ENCODE data around the gene AGTPBP1.
"Not testable (repeated sequence)": the region's sequence is repeated elsewhere in the genome, so short reads cannot be mapped to it uniquely, and the experiment has no call there.

Gene AGTPBP1

DNA sequence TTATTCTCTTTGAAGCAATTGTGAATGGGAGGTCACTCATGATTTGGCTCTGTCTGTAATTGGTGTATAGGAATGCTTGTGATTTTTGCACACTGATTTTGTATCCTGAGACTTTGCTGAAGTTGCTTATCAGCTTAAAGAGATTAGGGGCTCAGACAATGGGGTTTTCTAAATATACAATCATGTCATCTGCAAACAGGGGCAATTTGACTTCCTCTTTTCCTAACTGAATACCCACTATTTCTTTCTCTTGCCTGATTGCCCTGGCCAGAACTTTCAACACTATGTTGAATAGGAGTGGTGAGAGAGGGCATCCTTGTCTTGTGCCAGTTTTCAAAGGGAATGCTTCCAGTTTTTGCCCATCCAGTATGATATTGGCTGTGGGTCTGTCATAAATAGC, 22.3 kb downstream of the AGTPBP1 start:
- DNase-seq (ENCODE audit: low spot score) = not testable (repeated sequence)

GRCh38 chr9:85717818-85718217, 23.9 kb downstream of the AGTPBP1 start:
- not testable (repeated sequence) for DNase-seq (ENCODE audit: low spot score)

DNA sequence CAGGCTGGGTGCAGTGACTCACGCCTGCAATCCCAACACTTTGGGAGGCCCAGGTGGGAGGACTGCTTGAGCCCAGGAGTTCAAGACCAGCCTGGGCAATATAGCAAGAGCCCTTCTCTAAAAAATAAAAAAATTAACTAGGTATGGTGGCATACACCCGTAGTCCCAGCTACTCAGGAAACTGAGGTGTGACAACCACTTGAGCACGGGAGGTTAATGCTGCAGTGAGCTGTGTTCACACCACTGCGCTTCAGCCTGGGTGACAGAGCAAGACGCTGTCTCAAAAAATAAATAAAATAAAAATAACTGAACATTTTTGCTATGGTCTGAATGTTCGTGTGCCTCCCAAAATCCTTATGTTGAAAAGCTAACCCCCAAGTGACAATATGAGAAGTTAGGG, 24.5 kb downstream of the AGTPBP1 start:
- no peak for DNase-seq (ENCODE audit: low spot score)

- no peak for DNase-seq (ENCODE audit: low spot score)
Measured at GRCh38 chr9:85716031-85716877, 25.5 kb downstream of the AGTPBP1 start.

- DNase-seq (ENCODE audit: low spot score) = peak; percentile 32
Measured at GRCh38 chr9:85715587-85715986, 26.2 kb downstream of the AGTPBP1 start.

- no peak for DNase-seq (ENCODE audit: low spot score)
Measured at GRCh38 chr9:85713897-85714296, 27.9 kb downstream of the AGTPBP1 start.

- DNase-seq (ENCODE audit: low spot score) = no peak
Measured at GRCh38 chr9:85704744-85705143, 37.0 kb downstream of the AGTPBP1 start.

DNA sequence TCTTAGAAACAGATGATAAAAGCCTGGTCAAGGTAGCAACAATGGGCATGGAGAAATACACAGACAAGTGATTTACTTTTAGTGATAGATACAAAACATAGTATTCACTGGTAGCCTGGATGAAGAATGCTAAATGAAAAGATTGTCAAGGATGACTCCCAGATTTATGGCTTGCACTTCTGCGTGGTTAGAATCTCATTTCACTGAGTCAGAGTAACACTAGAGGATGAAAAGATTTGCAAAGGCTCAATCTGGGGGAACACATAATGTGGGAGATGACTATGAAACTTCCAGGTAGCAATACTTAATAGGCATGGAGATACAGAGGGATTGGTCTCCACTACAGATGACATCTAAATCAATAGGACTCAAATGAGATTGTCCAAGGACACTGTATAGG, 38.4 kb downstream of the AGTPBP1 start:
- DNase-seq (ENCODE audit: low spot score) = no peak

- DNase-seq (ENCODE audit: low spot score) = no peak
Measured at GRCh38 chr9:85702726-85703289, 38.9 kb downstream of the AGTPBP1 start.

DNA sequence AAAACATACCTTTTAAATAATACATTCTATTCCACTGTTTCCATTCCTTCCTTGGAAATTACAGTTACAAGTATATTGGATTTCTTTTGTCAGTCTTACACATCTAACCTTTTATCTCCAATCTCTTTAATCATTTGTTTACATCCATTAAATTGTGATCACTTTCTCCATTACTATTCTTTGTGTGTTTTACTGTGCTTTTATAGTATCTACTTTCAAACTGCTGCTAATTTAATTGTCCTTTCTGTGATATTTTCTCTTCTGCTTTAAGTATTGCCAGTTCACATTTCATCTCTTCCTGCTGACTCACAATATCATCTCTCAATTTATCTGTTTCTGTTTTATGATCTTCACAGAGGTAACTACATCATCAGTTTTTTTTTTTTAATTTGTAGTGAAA, 39.6 kb downstream of the AGTPBP1 start:
- no peak for DNase-seq (ENCODE audit: low spot score)

GRCh38 chr9:85700330-85700729, 41.4 kb downstream of the AGTPBP1 start:
- DNase-seq (ENCODE audit: low spot score) = no peak

- DNase-seq (ENCODE audit: low spot score) = no peak
Measured at GRCh38 chr9:85688361-85688760, 53.4 kb downstream of the AGTPBP1 start.

DNA sequence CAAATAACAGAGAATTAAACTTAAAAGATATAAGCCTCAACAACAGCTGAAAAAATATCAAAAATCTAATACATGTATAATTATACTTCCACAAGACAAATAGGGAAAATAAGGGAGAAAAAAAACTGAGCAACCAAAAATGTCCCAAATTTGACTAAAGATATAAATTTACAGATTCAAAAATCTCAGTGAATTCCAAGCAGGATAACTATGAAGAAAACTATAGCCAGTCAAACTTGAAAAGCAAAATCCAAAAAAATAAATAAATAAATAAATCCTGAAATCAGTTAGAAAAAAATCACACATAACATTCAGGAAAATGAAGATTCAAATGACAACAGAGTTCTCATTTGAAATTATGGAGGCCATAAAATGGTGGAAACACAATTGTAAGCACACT, 56.7 kb downstream of the AGTPBP1 start:
- no peak for DNase-seq (ENCODE audit: low spot score)

DNA sequence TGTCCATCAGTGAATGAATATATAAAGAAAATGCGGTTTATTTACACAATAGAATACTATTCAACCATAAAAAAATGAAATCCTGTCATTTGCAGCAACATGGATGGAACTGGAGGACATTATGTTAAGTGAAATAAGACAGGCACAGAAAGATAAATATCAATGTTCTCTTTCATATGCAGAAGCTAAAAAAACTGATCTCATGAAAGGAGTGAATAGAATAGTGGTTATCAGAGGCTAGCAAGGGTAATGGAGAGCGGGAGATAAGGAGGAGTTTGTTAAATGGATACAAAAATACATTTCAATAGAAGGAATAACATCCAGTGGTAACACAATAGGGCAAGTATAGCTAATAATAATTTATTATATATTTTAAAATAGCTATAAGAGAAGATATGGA, 65.0 kb downstream of the AGTPBP1 start:
- DNase-seq (ENCODE audit: low spot score) = no peak

- no peak for DNase-seq (ENCODE audit: low spot score)
Measured at GRCh38 chr9:85667374-85667773, 74.4 kb downstream of the AGTPBP1 start.

- DNase-seq (ENCODE audit: low spot score) = no peak
Measured at GRCh38 chr9:85666086-85666485, 75.7 kb downstream of the AGTPBP1 start.

- DNase-seq (ENCODE audit: low spot score) = no peak
Measured at GRCh38 chr9:85662573-85662972, 79.2 kb downstream of the AGTPBP1 start.

- DNase-seq (ENCODE audit: low spot score) = no peak
Measured at GRCh38 chr9:85658716-85659115, 83.0 kb downstream of the AGTPBP1 start.

DNA sequence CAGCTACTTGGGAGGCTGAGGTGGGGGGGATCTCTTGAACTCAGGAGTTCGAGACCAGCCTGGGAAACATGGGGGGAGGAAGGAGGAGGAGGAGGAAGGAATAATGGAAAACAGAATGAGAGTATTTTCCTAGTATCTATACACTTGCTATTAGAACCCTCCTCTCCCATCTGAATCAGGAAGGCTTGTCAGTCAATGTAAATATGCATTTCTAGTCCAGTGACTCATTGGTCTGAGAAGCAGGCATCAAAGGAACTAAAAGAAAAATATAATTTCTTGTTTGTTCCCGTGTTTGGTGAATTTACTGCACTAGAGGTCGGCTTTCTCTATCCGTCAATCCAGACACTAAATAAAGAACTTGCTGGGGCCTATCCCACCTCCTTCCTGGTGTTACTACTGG, 88.6 kb downstream of the AGTPBP1 start:
- DNase-seq (ENCODE audit: low spot score) = no peak

- no peak for DNase-seq (ENCODE audit: low spot score)
Measured at GRCh38 chr9:85647571-85647970, 94.2 kb downstream of the AGTPBP1 start.

DNA sequence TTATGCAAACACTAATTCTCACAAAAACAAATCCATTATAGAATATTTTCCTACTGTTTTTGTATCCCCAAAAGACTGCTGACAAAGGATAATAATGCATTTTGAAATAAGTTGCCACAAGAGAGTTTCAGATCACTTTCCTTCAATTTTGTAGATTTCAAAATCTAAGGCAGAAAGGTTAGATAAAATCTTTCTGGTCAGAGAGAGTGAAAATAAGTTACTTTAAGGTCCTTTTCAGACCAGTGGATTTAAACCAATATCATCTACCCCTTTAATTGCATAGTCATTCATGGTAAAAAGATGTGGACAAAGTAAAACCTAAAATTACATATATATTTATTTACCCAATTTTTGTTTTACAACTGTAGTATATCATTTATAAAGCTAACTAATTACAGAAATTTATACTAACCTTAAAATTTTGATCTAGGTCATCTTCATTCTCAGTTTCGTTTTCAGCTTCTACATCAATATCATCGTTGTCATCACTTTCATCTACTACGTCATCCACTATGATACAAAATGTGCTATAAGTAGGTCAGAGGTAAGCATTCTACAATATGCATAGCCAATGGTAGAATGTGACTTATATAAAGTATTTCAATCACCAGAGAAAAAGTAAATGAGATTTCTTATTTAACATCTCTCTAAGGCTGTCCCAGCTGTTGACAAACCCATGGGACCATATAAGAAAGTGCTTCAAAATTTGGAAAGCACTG, 95.7 kb downstream of the AGTPBP1 start:
- DNase-seq (ENCODE audit: low spot score) = no peak

- DNase-seq (ENCODE audit: low spot score) = no peak
Measured at GRCh38 chr9:85640425-85640824, 101.3 kb downstream of the AGTPBP1 start.

- DNase-seq (ENCODE audit: low spot score) = no peak
Measured at GRCh38 chr9:85639675-85640186, 102.0 kb downstream of the AGTPBP1 start.

All from CD4-positive, alpha-beta T cell treated with Interleukin-15 for 4 hours (primary cell).